ENCODE results near the gene OTULINL. TPM values are rescaled to one million over a fixed set of nuclear protein-coding genes. Genes with fewer than 3 reads are reported as not detected.

OTULINL gene
- polyA plus RNA-seq, 6 donors from 2014 or later: 0.06 to 0.85 (median 0.33) TPM

GRCh38 chr5:14627270-14627669, 45.7 kb downstream of the OTULINL start:
- Mint-ChIP-seq H3K9me3 (peaks cover 0 to 13% (median 4%) of the 10 kb centered on the region in 7 donors), H3K27ac (no peak overlapping the region), H3K4me1 (no peaks in the 10 kb centered on the region), H3K4me3 (no peak overlapping the region), H3K27me3 (peaks cover 0 to 10% (median 8%) of the 10 kb centered on the region in 3 donors), H3K36me3 (peaks cover 0 to 2% of the 10 kb centered on the region in 2 donors)
- DNase-seq (no peak), ATAC-seq (ENCODE audit: low read depth in 2 of 2) (no peak)

GRCh38 chr5:14628346-14628745, 46.8 kb downstream of the OTULINL start:
- Mint-ChIP-seq H3K27me3 (peaks cover 3 to 8% (median 8%) of the 10 kb centered on the region in 3 donors), H3K27ac (no peak overlapping the region)
- peak; percentile 11 for DNase-seq

GRCh38 chr5:14630671-14631070, 49.1 kb downstream of the OTULINL start:
- no peak for ATAC-seq (ENCODE audit: low read depth in 2 of 2)
- peaks cover 0 to 12% (median 0%) of the 10 kb centered on the region in 7 donors for H3K9me3 Mint-ChIP-seq
- no peak overlapping the region for H3K4me3 Mint-ChIP-seq
- H3K27me3 Mint-ChIP-seq: peaks cover 4 to 8% (median 8%) of the 10 kb centered on the region in 3 donors
- H3K27ac Mint-ChIP-seq: no peak overlapping the region
- no peaks in the 10 kb centered on the region for H3K36me3 Mint-ChIP-seq
- H3K4me1 Mint-ChIP-seq: no peaks in the 10 kb centered on the region
- DNase-seq: no peak

More at GRCh38 chr5:14628346-14628745, 46.8 kb downstream of the OTULINL start:
- no peak for ATAC-seq (ENCODE audit: low read depth in 2 of 2)
- Mint-ChIP-seq H3K9me3 (peaks cover 0 to 12% (median 0%) of the 10 kb centered on the region in 7 donors), H3K4me3 (no peak overlapping the region), H3K4me1 (no peaks in the 10 kb centered on the region), H3K36me3 (no peaks in the 10 kb centered on the region)

- H3K27me3 Mint-ChIP-seq: peaks cover 11 to 13% (median 13%) of the 10 kb centered on the region in 3 donors
- no peaks in the 10 kb centered on the region for H3K4me1 Mint-ChIP-seq
- no peaks in the 10 kb centered on the region for H3K36me3 Mint-ChIP-seq
- ATAC-seq (ENCODE audit: low read depth in 2 of 2) (no peak), DNase-seq (no peak)
- peaks cover 0 to 2% (median 0%) of the 10 kb centered on the region in 7 donors for H3K9me3 Mint-ChIP-seq
- H3K27ac Mint-ChIP-seq: peak overlapping the region in 1 of 6 donors; percentile 62
- no peak overlapping the region for H3K4me3 Mint-ChIP-seq
These were observed 54.1 kb downstream of the OTULINL start for GRCh38 chr5:14635656-14636055.

GRCh38 chr5:14640765-14641164, 59.2 kb downstream of the OTULINL start:
- H3K27me3 Mint-ChIP-seq: peaks cover 22 to 43% (median 36%) of the 10 kb centered on the region in 3 donors
- DNase-seq (no peak), ATAC-seq (ENCODE audit: low read depth in 2 of 2) (no peak)
- H3K9me3 Mint-ChIP-seq: no peaks in the 10 kb centered on the region
- H3K4me1 Mint-ChIP-seq: no peaks in the 10 kb centered on the region
- H3K36me3 Mint-ChIP-seq: no peaks in the 10 kb centered on the region
- no peak overlapping the region for H3K27ac Mint-ChIP-seq
- H3K4me3 Mint-ChIP-seq: no peak overlapping the region

GRCh38 chr5:14644623-14645237, 63.1 kb downstream of the OTULINL start:
- peak overlapping the region in 2 of 6 donors; percentile 3 to 84 for H3K27ac Mint-ChIP-seq
- H3K36me3 Mint-ChIP-seq: no peaks in the 10 kb centered on the region
- ATAC-seq (ENCODE audit: low read depth in 2 of 2): no peak
- no peak overlapping the region for H3K4me3 Mint-ChIP-seq
- no peak for DNase-seq
- peaks cover 23 to 52% (median 43%) of the 10 kb centered on the region in 3 donors for H3K27me3 Mint-ChIP-seq
- no peaks in the 10 kb centered on the region for H3K4me1 Mint-ChIP-seq
- H3K9me3 Mint-ChIP-seq: no peaks in the 10 kb centered on the region

- ATAC-seq (ENCODE audit: low read depth in 2 of 2) (no peak), DNase-seq (no peak)
- Mint-ChIP-seq H3K27ac (no peak overlapping the region), H3K27me3 (peaks cover 9 to 27% (median 26%) of the 10 kb centered on the region in 3 donors), H3K9me3 (no peaks in the 10 kb centered on the region), H3K4me1 (peaks cover 0 to 1% (median 1%) of the 10 kb centered on the region in 3 donors), H3K36me3 (no peaks in the 10 kb centered on the region), H3K4me3 (no peak overlapping the region)
These were observed 68.5 kb downstream of the OTULINL start for GRCh38 chr5:14650052-14650451.

- DNase-seq: no peak
- no peaks in the 10 kb centered on the region for H3K36me3 Mint-ChIP-seq
- H3K4me3 Mint-ChIP-seq: peak overlapping the region in 1 of 8 donors; percentile 19
- H3K9me3 Mint-ChIP-seq: no peaks in the 10 kb centered on the region
- H3K27ac Mint-ChIP-seq: peak overlapping the region in 2 of 6 donors; percentile 22 to 49
- peaks cover 5 to 34% (median 11%) of the 10 kb centered on the region in 3 donors for H3K4me1 Mint-ChIP-seq
- peaks cover 0 to 8% (median 0%) of the 10 kb centered on the region in 3 donors for H3K27me3 Mint-ChIP-seq
- ATAC-seq (ENCODE audit: low read depth in 2 of 2): no peak
These were observed 73.7 kb downstream of the OTULINL start for GRCh38 chr5:14655146-14655741.

- H3K9me3 Mint-ChIP-seq: peaks cover 0 to 2% (median 0%) of the 10 kb centered on the region in 7 donors
- peaks cover 10 to 41% (median 19%) of the 10 kb centered on the region in 3 donors for H3K4me1 Mint-ChIP-seq
- H3K27me3 Mint-ChIP-seq: no peaks in the 10 kb centered on the region
- no peak for ATAC-seq (ENCODE audit: low read depth in 2 of 2)
- peak overlapping the region in 2 of 6 donors; percentile 66 to 68 for H3K27ac Mint-ChIP-seq
- no peaks in the 10 kb centered on the region for H3K36me3 Mint-ChIP-seq
- peak overlapping the region in 2 of 8 donors; percentile 3 to 40 for H3K4me3 Mint-ChIP-seq
- DNase-seq: no peak
These were observed 75.3 kb downstream of the OTULINL start for GRCh38 chr5:14656898-14657297.

- Mint-ChIP-seq H3K27me3 (no peaks in the 10 kb centered on the region), H3K4me1 (peaks cover 19 to 59% (median 30%) of the 10 kb centered on the region in 3 donors), H3K27ac (peak overlapping the region in 1 of 6 donors; percentile 66), H3K4me3 (peak overlapping the region in 1 of 8 donors; percentile 40), H3K36me3 (no peaks in the 10 kb centered on the region), H3K9me3 (peaks cover 0 to 2% (median 0%) of the 10 kb centered on the region in 7 donors)
- DNase-seq (no peak), ATAC-seq (ENCODE audit: low read depth in 2 of 2) (no peak)
These were observed 78.4 kb downstream of the OTULINL start for GRCh38 chr5:14659821-14660607.

- peaks cover 0 to 2% (median 0%) of the 10 kb centered on the region in 7 donors for H3K9me3 Mint-ChIP-seq
- H3K4me1 Mint-ChIP-seq: peaks cover 21 to 59% (median 38%) of the 10 kb centered on the region in 3 donors
- DNase-seq (no peak), ATAC-seq (ENCODE audit: low read depth in 2 of 2) (no peak)
- H3K4me3 Mint-ChIP-seq: peak overlapping the region in 1 of 8 donors; percentile 52
- H3K27ac Mint-ChIP-seq: no peak overlapping the region
- H3K36me3 Mint-ChIP-seq: no peaks in the 10 kb centered on the region
- no peaks in the 10 kb centered on the region for H3K27me3 Mint-ChIP-seq
These were observed 79.2 kb downstream of the OTULINL start for GRCh38 chr5:14660833-14661232.
